Calu3 (cell line): ENCODE data around the gene HYI. TPM values are rescaled to one million over a fixed set of nuclear protein-coding genes. Genes with fewer than 3 reads are reported as not detected.

Source experiments
- BruUV-seq: library from RNA; stranded (reverse); fragments of 400-500 nt; replicated peaks from 2 replicates; lab custom pipeline; 2021; lab: Mats Ljungman, UMichigan
- CTCF ChIA-PET: fragments of 300-600 bp; sonication (Branson Sonifier 250); formaldehyde crosslinking; loops from one replicate; lab custom pipeline; 2022; ENCODE audit warnings: antibody characterized with exemption; lab: Charles Lee
- DNase-seq: peaks from one replicate; pipeline ENCODE4 v3.0.0; 2022
- H3K27ac Mint-ChIP-seq: one replicate; pipeline ENCODE4 v1.8.0; 2022; ENCODE audit warnings: mixed read lengths; ENCODE audit not compliant: unreplicated experiment
- H3K27me3 Mint-ChIP-seq: one replicate; pipeline ENCODE4 v1.8.0; 2022; ENCODE audit warnings: mixed read lengths; ENCODE audit not compliant: unreplicated experiment
- H3K36me3 Mint-ChIP-seq: one replicate; pipeline ENCODE4 v1.8.0; 2022; ENCODE audit warnings: mild to moderate bottlenecking, moderate library complexity, mixed read lengths; ENCODE audit not compliant: insufficient read depth, unreplicated experiment
- H3K4me1 Mint-ChIP-seq: one replicate; pipeline ENCODE4 v1.8.0; 2022; ENCODE audit warnings: mild to moderate bottlenecking, low read depth, mixed read lengths; ENCODE audit not compliant: unreplicated experiment
- H3K4me3 Mint-ChIP-seq: one replicate; pipeline ENCODE4 v1.8.0; 2022; ENCODE audit warnings: mild to moderate bottlenecking, low read depth, moderate library complexity, mixed read lengths; ENCODE audit not compliant: unreplicated experiment
- H3K9me3 Mint-ChIP-seq: one replicate; pipeline ENCODE4 v1.8.0; 2022; ENCODE audit warnings: low read depth, mixed read lengths; ENCODE audit not compliant: unreplicated experiment
- intact Hi-C: fragments of 100-400 bp; cut with micrococcal nuclease; formaldehyde crosslinking; loops from one replicate; pipeline ENCODE4 v1.10.0; 2022; ENCODE audit not compliant: unreplicated experiment
- total RNA-seq: library from RNA; stranded (reverse); gene quantifications from 2 replicates; pipeline ENCODE4 v1.2.3, GENCODE V29; 2022
- TF ChIP-seq, protein P1 (sequence below): fragments of 200-600 bp; IDR thresholded peaks from one replicate; pipeline ENCODE4 v1.8.0; 2022; ENCODE audit warnings: antibody characterized with exemption; ENCODE audit not compliant: unreplicated experiment

The HYI gene
- total RNA-seq, 1 experiment from 2014 or later: 67.4 TPM

DNA sequence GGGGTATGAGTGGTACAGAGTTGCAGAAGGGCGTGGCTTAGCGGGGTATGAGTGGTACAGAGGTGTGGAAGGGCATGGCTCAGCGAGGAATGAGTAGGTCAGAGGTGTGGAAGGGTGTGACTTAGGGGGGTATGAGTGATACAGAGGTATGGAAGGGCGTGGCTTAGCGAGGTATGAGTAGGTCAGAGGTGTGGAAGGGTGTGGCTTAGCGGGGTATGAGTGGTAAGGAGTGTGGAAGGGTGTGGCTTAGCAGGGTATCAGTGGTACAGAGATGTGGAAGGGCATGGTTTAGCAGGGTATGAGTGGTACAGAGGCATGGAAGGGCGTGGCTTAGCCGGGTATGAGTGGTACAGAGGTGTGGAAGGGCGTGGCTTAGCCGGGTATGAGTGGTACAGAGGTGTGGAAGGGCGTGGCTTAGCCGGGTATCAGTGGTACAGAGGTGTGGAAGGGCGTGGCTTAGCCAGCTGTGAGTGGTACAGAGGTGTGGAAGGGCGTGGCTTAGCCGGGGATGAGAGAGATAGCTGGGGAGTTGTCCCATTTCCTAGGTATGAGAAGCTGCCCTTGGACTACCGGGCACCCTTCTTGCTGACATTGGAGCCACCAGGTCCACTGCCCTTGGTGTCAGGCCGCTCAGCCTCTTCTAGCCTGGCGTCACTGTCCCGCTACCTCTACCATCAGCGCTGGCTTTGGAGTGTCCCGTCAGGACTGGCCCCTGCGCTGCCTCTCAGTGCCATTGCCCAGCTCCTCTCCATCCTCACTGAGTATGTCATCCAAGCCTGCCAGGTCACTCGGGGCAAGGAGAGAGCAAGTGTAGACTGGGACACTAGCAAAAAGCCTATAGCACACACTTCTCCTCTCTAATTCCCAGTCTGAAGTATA lies 29.8 kb downstream of the HYI start:
- peak; percentile 13 for DNase-seq
- intact Hi-C loops: no loop called here
- BruUV-seq: no TSS peak
- Mint-ChIP-seq H3K36me3 (peaks cover 44% of the 10 kb centered on the region), H3K27me3 (no peaks in the 10 kb centered on the region), H3K9me3 (no peaks in the 10 kb centered on the region), H3K4me3 (no peak overlapping the region), H3K27ac (no peak overlapping the region), H3K4me1 (peaks cover 17% of the 10 kb centered on the region)
- TF ChIP-seq, protein P1, sequence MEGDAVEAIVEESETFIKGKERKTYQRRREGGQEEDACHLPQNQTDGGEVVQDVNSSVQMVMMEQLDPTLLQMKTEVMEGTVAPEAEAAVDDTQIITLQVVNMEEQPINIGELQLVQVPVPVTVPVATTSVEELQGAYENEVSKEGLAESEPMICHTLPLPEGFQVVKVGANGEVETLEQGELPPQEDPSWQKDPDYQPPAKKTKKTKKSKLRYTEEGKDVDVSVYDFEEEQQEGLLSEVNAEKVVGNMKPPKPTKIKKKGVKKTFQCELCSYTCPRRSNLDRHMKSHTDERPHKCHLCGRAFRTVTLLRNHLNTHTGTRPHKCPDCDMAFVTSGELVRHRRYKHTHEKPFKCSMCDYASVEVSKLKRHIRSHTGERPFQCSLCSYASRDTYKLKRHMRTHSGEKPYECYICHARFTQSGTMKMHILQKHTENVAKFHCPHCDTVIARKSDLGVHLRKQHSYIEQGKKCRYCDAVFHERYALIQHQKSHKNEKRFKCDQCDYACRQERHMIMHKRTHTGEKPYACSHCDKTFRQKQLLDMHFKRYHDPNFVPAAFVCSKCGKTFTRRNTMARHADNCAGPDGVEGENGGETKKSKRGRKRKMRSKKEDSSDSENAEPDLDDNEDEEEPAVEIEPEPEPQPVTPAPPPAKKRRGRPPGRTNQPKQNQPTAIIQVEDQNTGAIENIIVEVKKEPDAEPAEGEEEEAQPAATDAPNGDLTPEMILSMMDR: no peak
- CTCF ChIA-PET: no interaction called here

DNA sequence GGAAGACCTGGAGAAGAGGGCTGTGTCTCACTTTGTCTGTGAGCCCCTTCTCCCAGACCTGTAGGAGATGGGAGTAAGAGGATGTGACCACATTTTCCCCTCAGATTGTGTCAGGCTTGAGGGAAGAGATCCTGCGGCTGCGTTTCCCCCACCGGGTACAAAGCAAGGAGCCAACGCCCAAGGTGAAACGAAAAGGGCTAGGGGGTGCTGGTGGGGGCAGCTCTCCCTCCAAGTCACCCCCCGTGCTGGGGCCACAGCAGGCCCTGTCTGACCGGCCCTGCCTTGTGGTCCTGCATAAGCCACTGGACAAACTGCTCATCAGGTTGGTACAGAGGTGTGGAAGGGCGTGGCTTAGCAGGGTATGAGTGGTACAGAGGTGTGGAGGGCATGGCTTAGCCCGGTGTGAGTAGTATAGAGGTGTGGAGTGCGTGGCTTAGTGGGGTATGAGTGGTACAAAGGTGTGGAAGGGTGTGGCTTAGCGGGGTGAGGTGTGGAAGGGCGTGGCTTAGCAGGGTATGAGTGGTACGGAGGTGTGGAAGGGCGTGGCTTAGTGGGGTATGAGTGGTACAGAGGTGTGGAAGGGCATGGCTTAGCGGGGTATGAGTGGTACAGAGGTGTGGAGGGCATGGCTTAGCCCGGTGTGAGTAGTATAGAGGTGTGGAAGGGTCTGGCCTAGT lies 30.6 kb downstream of the HYI start:
- Mint-ChIP-seq H3K27me3 (no peaks in the 10 kb centered on the region), H3K36me3 (peaks cover 44% of the 10 kb centered on the region), H3K4me1 (peaks cover 17% of the 10 kb centered on the region), H3K4me3 (no peak overlapping the region), H3K9me3 (no peaks in the 10 kb centered on the region), H3K27ac (no peak overlapping the region)
- CTCF ChIA-PET: no interaction called here
- DNase-seq: no peak
- intact Hi-C loops: no loop called here
- TF ChIP-seq, protein P1: no peak
- no TSS peak for BruUV-seq

DNA sequence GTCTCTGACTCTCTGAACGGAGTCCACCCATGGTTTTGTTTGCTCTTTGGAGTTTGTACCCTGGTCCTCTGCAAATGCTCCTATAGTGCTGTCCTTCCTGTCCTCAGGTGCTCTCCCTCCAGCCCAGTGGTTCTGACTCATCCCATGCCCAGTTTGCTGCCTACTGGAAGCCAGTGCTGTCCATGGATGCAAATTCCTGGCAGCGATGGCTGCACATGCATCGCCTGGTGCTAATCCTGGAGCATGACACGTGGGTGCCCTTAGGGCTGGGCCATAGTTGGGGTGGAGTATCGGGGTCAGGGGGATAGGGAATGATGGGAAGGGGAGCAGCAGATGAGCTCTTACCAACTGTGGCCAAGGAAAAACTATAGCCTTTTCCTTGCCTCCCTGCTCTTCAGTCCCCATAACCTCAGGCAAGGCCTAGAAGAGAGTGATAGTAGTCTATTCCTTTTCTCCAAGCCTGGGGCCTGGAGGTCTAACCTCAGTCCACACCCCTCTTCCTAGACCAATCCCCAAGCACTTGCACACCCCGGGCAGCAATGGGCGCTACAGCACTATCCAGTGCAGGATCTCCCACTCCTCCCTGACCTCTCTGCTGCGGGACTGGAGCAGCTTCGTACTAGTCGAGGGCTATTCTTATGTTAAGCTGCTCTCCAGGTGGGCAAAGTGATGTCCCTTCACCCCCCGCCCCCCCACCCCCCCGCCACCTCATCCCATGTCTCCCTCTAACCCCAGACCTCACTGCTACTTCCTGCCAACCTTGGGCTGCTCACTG lies 31.6 kb downstream of the HYI start:
- BruUV-seq: no TSS peak
- CTCF ChIA-PET: no interaction called here
- Mint-ChIP-seq H3K27me3 (no peaks in the 10 kb centered on the region), H3K9me3 (no peaks in the 10 kb centered on the region), H3K27ac (no peak overlapping the region), H3K4me3 (no peak overlapping the region), H3K4me1 (peaks cover 13% of the 10 kb centered on the region), H3K36me3 (peaks cover 35% of the 10 kb centered on the region)
- DNase-seq: no peak
- TF ChIP-seq, protein P1: no peak
- intact Hi-C loops: no loop called here

DNA sequence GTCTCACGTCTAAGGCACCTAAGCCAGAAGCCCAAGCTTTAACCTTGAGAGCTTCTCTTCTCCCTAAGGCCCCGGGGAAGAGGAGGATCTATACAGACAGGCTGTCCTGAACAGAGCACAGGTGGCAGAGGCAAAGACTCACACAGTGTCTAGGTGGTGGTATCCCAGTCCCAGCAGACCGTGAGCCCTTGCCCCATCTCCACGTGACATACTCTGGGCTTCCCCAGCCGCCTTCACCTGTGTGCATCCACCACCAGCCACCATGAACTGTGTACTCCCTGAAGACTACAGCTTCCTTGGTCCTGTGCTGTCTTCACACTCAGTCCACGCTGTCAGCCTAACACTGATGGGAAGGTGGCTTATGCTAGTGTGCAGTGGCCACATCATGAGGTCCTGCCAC lies 32.3 kb downstream of the HYI start:
- Mint-ChIP-seq H3K4me3 (no peak overlapping the region), H3K4me1 (peaks cover 8% of the 10 kb centered on the region), H3K36me3 (peaks cover 28% of the 10 kb centered on the region), H3K27ac (no peak overlapping the region), H3K9me3 (no peaks in the 10 kb centered on the region), H3K27me3 (no peaks in the 10 kb centered on the region)
- TF ChIP-seq, protein P1: no peak
- CTCF ChIA-PET: no interaction called here
- no TSS peak for BruUV-seq
- DNase-seq: no peak
- intact Hi-C loops: no loop called here
